ENCODE data around the gene SMIM32. TPM values are rescaled to one million over a fixed set of nuclear protein-coding genes. Genes with fewer than 3 reads are reported as not detected.

Gene SMIM32
- total RNA-seq, 1 donor from 2014 or later: not detected

DNA sequence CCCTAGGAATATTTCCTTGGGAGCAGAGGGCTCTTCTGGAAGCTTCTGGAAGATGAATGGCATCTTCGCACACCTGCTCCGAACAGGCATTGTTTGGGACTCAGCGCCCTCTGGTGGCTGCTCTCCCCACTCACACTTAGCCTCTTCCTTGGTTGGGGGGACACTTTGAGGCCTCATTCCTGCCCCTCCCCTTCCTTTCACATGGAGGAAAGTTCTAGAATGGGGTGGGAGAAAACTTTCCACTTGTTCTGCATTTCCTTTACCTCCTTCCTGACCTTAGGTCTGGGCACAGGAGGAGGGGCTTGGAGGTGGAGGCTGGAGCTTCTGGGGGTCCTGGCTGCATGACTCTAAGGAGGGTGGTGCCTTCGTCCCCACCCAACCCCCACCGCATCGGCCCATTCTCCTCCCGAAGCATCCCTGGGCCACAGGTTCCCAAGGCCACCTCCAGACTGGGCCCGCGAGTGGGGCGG lies 19.3 kb upstream of the SMIM32 start:
- DNase-seq (ENCODE audit: low spot score in 2 of 2): no peak
- intact Hi-C loops (cut with DNase I): loop anchor here (1.0 to 2.0 kb wide), 2 partner anchors 267 to 325 kb away; no protein-coding TSS in a partner anchor
- TF ChIP-seq, protein P1, sequence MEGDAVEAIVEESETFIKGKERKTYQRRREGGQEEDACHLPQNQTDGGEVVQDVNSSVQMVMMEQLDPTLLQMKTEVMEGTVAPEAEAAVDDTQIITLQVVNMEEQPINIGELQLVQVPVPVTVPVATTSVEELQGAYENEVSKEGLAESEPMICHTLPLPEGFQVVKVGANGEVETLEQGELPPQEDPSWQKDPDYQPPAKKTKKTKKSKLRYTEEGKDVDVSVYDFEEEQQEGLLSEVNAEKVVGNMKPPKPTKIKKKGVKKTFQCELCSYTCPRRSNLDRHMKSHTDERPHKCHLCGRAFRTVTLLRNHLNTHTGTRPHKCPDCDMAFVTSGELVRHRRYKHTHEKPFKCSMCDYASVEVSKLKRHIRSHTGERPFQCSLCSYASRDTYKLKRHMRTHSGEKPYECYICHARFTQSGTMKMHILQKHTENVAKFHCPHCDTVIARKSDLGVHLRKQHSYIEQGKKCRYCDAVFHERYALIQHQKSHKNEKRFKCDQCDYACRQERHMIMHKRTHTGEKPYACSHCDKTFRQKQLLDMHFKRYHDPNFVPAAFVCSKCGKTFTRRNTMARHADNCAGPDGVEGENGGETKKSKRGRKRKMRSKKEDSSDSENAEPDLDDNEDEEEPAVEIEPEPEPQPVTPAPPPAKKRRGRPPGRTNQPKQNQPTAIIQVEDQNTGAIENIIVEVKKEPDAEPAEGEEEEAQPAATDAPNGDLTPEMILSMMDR (IDR thresholded peaks at IDR 0.05): peak; percentile 53 to 87 (median 76)

GRCh38 chr5:136211282-136212040 lies 18.5 kb upstream of the SMIM32 start:
- intact Hi-C loops (cut with DNase I): loop anchor here (1.0 to 2.0 kb wide), 2 partner anchors 267 to 324 kb away; no protein-coding TSS in a partner anchor

More for the DNA sequence above, 19.3 kb upstream of the SMIM32 start:
- no peaks in the 10 kb centered on the region for H3K36me3 ChIP-seq
- no peaks in the 10 kb centered on the region for H3K9me3 ChIP-seq
- H3K4me3 ChIP-seq: no peak overlapping the region
- no peaks in the 10 kb centered on the region for H3K27me3 ChIP-seq
- H3K4me1 ChIP-seq: no peaks in the 10 kb centered on the region
- H3K27ac ChIP-seq: no peak overlapping the region

DNA sequence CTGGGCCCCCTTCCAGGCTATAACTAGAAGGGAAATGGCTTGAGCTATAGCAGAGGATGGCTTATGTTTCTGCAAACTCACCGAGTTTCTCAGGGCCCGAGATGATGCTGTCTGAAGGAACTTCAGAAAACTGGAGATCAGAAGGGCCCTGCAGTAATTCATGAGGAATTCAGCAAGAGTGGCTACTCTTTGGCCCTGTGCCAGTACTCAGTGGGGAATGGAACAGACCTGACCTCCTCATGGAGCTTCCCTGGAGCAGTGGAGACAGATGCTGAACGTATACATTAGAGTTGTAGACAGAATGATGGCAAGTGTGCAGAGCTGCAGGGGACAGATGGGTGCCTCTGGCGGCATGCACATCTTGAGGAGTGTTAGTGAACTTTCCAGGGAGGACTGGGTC lies 17.3 kb upstream of the SMIM32 start:
- Histone ChIP-seq H3K27ac (no peak overlapping the region), H3K27me3 (no peaks in the 10 kb centered on the region), H3K4me1 (no peaks in the 10 kb centered on the region), H3K9me3 (no peaks in the 10 kb centered on the region), H3K36me3 (no peaks in the 10 kb centered on the region), H3K4me3 (no peak overlapping the region)
- no peak for DNase-seq (ENCODE audit: low spot score in 2 of 2)
- intact Hi-C loops (cut with DNase I): no loop called here
- TF ChIP-seq, protein P1 (IDR thresholded peaks at IDR 0.05): no peak

More at GRCh38 chr5:136211282-136212040, 18.5 kb upstream of the SMIM32 start:
- no peaks in the 10 kb centered on the region for H3K27me3 ChIP-seq
- no peaks in the 10 kb centered on the region for H3K36me3 ChIP-seq
- H3K27ac ChIP-seq: no peak overlapping the region
- TF ChIP-seq, protein P1 (IDR thresholded peaks at IDR 0.05): no peak
- no peak for DNase-seq (ENCODE audit: low spot score in 2 of 2)
- no peak overlapping the region for H3K4me3 ChIP-seq
- no peaks in the 10 kb centered on the region for H3K9me3 ChIP-seq
- H3K4me1 ChIP-seq: no peaks in the 10 kb centered on the region

GRCh38 chr5:136209346-136209910 lies 16.5 kb upstream of the SMIM32 start:
- no peak overlapping the region for H3K4me3 ChIP-seq
- H3K27me3 ChIP-seq: no peaks in the 10 kb centered on the region
- no peaks in the 10 kb centered on the region for H3K36me3 ChIP-seq
- intact Hi-C loops (cut with DNase I): no loop called here
- DNase-seq (ENCODE audit: low spot score in 2 of 2): no peak
- H3K9me3 ChIP-seq: no peaks in the 10 kb centered on the region
- no peak overlapping the region for H3K27ac ChIP-seq
- TF ChIP-seq, protein P1 (IDR thresholded peaks at IDR 0.05): no peak
- no peaks in the 10 kb centered on the region for H3K4me1 ChIP-seq

DNA sequence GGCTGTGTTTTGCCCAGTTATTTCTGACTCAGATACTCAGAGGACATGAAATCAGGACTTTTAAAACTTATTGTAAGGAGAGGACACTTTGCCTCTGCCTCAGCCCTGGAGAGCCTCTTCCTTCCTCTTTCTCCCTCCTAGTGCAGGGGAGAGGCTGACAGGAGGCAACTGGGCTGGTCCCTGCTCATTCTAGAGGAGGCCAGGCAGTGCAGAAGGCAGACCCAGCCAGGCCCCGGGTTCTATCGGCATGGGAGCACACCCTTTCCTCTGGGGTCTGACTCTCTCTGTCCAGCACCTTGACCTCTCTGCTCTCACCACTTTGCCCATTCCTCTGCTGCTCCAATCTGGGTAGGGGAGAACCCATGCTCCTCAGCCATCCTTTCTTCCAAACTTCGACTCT lies 16.0 kb upstream of the SMIM32 start:
- Histone ChIP-seq H3K27me3 (no peaks in the 10 kb centered on the region), H3K4me1 (no peaks in the 10 kb centered on the region), H3K36me3 (no peaks in the 10 kb centered on the region), H3K9me3 (no peaks in the 10 kb centered on the region), H3K4me3 (no peak overlapping the region), H3K27ac (no peak overlapping the region)
- intact Hi-C loops (cut with DNase I): no loop called here
- TF ChIP-seq, protein P1 (IDR thresholded peaks at IDR 0.05): no peak
- no peak for DNase-seq (ENCODE audit: low spot score in 2 of 2)

Data from ascending aorta (tissue), 2 donors.